ENCODE results near the gene F2RL3.
"Not testable (repeated sequence)": the region's sequence is repeated elsewhere in the genome, so short reads cannot be mapped to it uniquely, and the experiment has no call there.

The F2RL3 gene

DNA sequence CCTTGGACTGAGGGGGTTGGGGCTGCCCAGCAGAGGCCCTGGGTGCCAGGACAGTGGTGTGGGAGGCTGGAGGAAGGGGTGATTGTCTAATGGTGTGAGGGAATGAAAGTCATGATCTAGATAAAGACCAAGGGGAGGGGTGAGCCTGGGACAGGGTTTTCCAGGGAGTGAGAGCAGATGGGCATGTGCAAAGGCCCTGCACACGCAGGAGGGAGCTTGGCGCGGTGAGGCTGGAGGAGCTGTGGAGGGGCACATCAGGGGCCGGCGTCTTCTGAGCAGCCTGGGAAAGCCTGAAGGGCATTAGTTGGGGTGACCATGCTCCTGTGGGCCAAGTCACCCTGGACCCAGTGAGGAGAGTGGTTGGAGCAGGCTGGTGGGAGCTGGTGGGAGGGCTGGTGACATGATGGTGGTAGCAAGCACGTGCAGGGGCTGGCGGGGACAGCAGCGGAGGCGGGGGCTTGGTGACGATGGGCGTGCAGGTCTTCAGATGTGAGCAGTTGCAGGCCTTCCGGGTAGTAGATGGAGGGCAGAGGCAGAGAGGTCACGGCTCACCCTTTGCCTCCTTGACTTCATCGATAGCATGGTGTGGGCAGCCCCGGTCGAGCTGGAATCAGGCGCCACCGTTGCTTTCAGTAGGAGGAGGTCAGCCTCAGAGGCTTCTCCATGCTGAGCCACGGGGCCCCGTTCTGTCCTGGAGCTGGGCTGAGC is 20.2 kb upstream of the F2RL3 start:
- H3K27me3 Mint-ChIP-seq = no peaks in the 10 kb centered on the region
- H3K9me3 Mint-ChIP-seq = no peaks in the 10 kb centered on the region
- H3K4me1 Mint-ChIP-seq (ENCODE audit: low read depth) = peaks cover under 1% of the 10 kb centered on the region
- H3K4me3 Mint-ChIP-seq = no peak overlapping the region
- peaks cover 32% of the 10 kb centered on the region for H3K36me3 Mint-ChIP-seq (ENCODE audit: low read depth)
- H3K27ac Mint-ChIP-seq = no peak overlapping the region

GRCh38 chr19:16869331-16869972 is 19.3 kb upstream of the F2RL3 start:
- Mint-ChIP-seq H3K9me3 (peaks cover 1% of the 10 kb centered on the region), H3K4me1 (ENCODE audit: low read depth) (peaks cover 9% of the 10 kb centered on the region), H3K4me3 (no peak overlapping the region), H3K36me3 (ENCODE audit: low read depth) (peaks cover 34% of the 10 kb centered on the region), H3K27me3 (no peaks in the 10 kb centered on the region), H3K27ac (no peak overlapping the region)

- H3K9me3 Mint-ChIP-seq = peaks cover 6% of the 10 kb centered on the region
- no peaks in the 10 kb centered on the region for H3K27me3 Mint-ChIP-seq
- no peak overlapping the region for H3K4me3 Mint-ChIP-seq
- H3K36me3 Mint-ChIP-seq (ENCODE audit: low read depth) = peaks cover 33% of the 10 kb centered on the region
- peaks cover 14% of the 10 kb centered on the region for H3K4me1 Mint-ChIP-seq (ENCODE audit: low read depth)
- no peak overlapping the region for H3K27ac Mint-ChIP-seq
Observed at GRCh38 chr19:16871871-16872270, 16.9 kb upstream of the F2RL3 start.

- H3K27ac Mint-ChIP-seq = no peak overlapping the region
- H3K9me3 Mint-ChIP-seq = peaks cover 6% of the 10 kb centered on the region
Observed at GRCh38 chr19:16872728-16873127, 16.1 kb upstream of the F2RL3 start.

DNA sequence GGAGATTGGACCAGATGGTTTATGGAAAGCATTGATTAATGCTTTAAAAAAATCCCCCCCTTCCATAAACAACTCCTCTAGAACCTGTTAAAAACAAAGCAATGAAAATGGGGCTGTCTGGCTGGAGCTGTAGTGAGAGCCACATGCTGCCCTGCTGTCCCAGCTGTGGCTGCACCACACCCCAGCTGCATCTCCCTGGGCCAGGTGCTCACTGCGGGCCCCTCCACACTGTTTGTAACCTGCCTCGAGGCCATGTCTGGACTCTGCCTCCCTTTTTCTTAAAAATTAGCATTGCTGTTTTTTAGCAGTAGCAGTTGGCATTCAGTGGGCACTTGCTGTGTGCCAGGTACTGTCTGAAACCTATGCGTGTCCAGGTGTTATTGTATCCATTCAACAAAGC is 15.2 kb upstream of the F2RL3 start:
- Mint-ChIP-seq H3K27me3 (no peaks in the 10 kb centered on the region), H3K4me1 (ENCODE audit: low read depth) (peaks cover 14% of the 10 kb centered on the region), H3K36me3 (ENCODE audit: low read depth) (peaks cover 32% of the 10 kb centered on the region), H3K4me3 (no peak overlapping the region), H3K9me3 (peaks cover 6% of the 10 kb centered on the region), H3K27ac (peak overlapping the region; percentile 74)

More at GRCh38 chr19:16872728-16873127, 16.1 kb upstream of the F2RL3 start:
- H3K4me1 Mint-ChIP-seq (ENCODE audit: low read depth) = peaks cover 14% of the 10 kb centered on the region
- H3K4me3 Mint-ChIP-seq = no peak overlapping the region
- peaks cover 36% of the 10 kb centered on the region for H3K36me3 Mint-ChIP-seq (ENCODE audit: low read depth)
- no peaks in the 10 kb centered on the region for H3K27me3 Mint-ChIP-seq

GRCh38 chr19:16874250-16874977 is 14.4 kb upstream of the F2RL3 start:
- Mint-ChIP-seq H3K27ac (peak overlapping the region; percentile 74), H3K9me3 (peaks cover 6% of the 10 kb centered on the region), H3K36me3 (ENCODE audit: low read depth) (peaks cover 38% of the 10 kb centered on the region), H3K27me3 (no peaks in the 10 kb centered on the region), H3K4me3 (no peak overlapping the region), H3K4me1 (ENCODE audit: low read depth) (peaks cover 14% of the 10 kb centered on the region)

- H3K4me3 Mint-ChIP-seq, H3K9me3 Mint-ChIP-seq, H3K27me3 Mint-ChIP-seq: not testable (repeated sequence)
- peak overlapping the region; percentile 74 for H3K27ac Mint-ChIP-seq
- H3K36me3 Mint-ChIP-seq (ENCODE audit: low read depth) = peaks cover 40% of the 10 kb centered on the region
- peaks cover 14% of the 10 kb centered on the region for H3K4me1 Mint-ChIP-seq (ENCODE audit: low read depth)
Observed at GRCh38 chr19:16874978-16875299, 13.9 kb upstream of the F2RL3 start.

- Mint-ChIP-seq H3K4me3 (no peak overlapping the region), H3K27ac (no peak overlapping the region), H3K9me3 (peaks cover 10% of the 10 kb centered on the region), H3K36me3 (ENCODE audit: low read depth) (peaks cover 49% of the 10 kb centered on the region), H3K27me3 (no peaks in the 10 kb centered on the region), H3K4me1 (ENCODE audit: low read depth) (peaks cover 14% of the 10 kb centered on the region)
Observed at GRCh38 chr19:16875584-16876555, 12.9 kb upstream of the F2RL3 start.

GRCh38 chr19:16876904-16877361 is 11.9 kb upstream of the F2RL3 start:
- peaks cover 14% of the 10 kb centered on the region for H3K4me1 Mint-ChIP-seq (ENCODE audit: low read depth)
- H3K27ac Mint-ChIP-seq = no peak overlapping the region
- no peak overlapping the region for H3K4me3 Mint-ChIP-seq
- no peaks in the 10 kb centered on the region for H3K27me3 Mint-ChIP-seq
- peaks cover 44% of the 10 kb centered on the region for H3K36me3 Mint-ChIP-seq (ENCODE audit: low read depth)
- peaks cover 10% of the 10 kb centered on the region for H3K9me3 Mint-ChIP-seq

GRCh38 chr19:16877581-16877980 is 11.2 kb upstream of the F2RL3 start:
- peaks cover 49% of the 10 kb centered on the region for H3K36me3 Mint-ChIP-seq (ENCODE audit: low read depth)
- H3K27ac Mint-ChIP-seq = no peak overlapping the region
- no peak overlapping the region for H3K4me3 Mint-ChIP-seq
- H3K27me3 Mint-ChIP-seq = no peaks in the 10 kb centered on the region
- H3K9me3 Mint-ChIP-seq = peaks cover 17% of the 10 kb centered on the region
- H3K4me1 Mint-ChIP-seq (ENCODE audit: low read depth) = peaks cover 14% of the 10 kb centered on the region

DNA sequence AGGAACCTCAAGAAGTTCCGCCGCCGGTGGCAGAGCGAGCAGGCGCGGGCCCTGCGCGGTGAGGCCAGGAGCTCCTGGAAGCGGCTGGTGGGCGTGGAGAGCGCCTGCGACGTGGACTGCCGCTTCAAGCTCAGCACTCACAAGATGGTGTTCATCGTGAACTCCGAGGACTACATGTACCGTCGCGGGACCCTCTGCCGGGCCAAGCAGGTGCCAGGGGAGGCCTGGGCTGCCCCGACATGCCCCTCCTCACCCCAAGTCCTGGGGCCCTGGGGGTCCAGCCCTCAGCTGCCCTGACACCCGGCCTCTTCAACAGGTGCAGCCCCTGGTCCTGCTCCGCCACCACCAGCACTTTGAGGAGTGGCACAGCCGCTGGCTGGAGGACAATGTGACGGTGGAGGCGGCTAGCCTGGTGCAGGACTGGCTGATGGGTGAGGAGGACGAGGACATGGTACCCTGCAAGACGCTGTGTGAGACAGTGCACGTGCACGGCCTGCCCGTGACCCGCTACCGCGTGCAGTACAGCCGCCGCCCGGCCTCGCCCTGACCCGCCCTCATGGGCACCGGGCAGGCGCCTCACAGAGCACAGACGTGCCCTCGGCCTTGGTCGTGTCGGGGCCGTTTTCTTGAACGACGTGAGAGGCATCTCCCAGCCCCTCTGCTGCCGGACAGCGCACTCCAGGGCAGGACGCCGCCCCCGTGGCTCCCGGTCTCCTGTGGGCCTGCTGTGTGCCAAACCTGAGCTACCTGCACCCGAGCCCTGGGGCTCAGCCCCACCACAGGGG is 10.4 kb upstream of the F2RL3 start:
- H3K9me3 Mint-ChIP-seq = peaks cover 21% of the 10 kb centered on the region
- H3K4me3 Mint-ChIP-seq = no peak overlapping the region
- H3K27me3 Mint-ChIP-seq = no peaks in the 10 kb centered on the region
- peaks cover 14% of the 10 kb centered on the region for H3K4me1 Mint-ChIP-seq (ENCODE audit: low read depth)
- peaks cover 50% of the 10 kb centered on the region for H3K36me3 Mint-ChIP-seq (ENCODE audit: low read depth)
- no peak overlapping the region for H3K27ac Mint-ChIP-seq

DNA sequence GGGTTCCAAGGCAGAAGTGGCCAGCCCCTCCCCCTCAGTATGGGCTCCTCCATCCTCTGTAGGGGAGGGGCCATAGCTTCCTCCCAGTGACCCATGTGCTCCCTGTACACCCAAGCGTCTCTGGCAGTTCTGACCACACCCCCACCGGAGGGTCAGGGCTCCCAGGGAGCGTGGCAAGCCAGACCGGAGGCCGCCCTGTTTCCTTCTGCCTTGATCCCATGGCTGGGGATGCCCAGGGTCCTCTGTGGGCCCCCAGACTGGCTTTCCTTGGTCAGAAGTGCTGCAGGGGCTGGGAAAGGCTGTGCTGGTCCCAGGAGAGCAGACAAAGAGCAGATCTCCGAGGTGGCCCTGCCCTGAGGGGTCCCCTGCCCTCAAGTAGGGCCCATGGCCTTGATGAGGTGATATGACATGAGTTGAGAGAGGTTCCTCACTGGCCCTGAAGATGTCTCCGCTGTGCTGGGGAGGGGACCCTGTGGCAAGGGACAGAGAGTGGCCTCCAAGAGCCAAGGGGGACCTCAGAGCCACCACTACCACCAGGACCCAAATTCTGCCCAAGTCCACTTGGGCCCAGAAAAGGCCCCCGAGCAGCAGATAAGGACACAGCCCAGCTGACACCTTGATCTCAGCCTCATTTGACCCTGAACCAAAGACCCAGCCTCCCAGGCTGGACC is 7.8 kb upstream of the F2RL3 start:
- Mint-ChIP-seq H3K4me1 (ENCODE audit: low read depth) (no peaks in the 10 kb centered on the region), H3K27ac (no peak overlapping the region), H3K36me3 (ENCODE audit: low read depth) (peaks cover 35% of the 10 kb centered on the region), H3K27me3 (no peaks in the 10 kb centered on the region), H3K4me3 (no peak overlapping the region), H3K9me3 (peaks cover 16% of the 10 kb centered on the region)

- Mint-ChIP-seq H3K27ac (no peak overlapping the region), H3K4me3 (no peak overlapping the region), H3K27me3 (no peaks in the 10 kb centered on the region), H3K9me3 (peaks cover 16% of the 10 kb centered on the region), H3K36me3 (ENCODE audit: low read depth) (peaks cover 30% of the 10 kb centered on the region), H3K4me1 (ENCODE audit: low read depth) (no peaks in the 10 kb centered on the region)
Observed at GRCh38 chr19:16882146-16882545, 6.7 kb upstream of the F2RL3 start.
